H1 (cell line): ENCODE measurements around the gene TARS2. TPM values are rescaled to one million over a fixed set of nuclear protein-coding genes. Genes with fewer than 3 reads are reported as not detected.

ENCODE experiments used
- CTCF ChIA-PET: fragments of 300-600 bp; sonication (Branson Sonifier 250); formaldehyde crosslinking; loops from one replicate; lab custom pipeline; 2021; ENCODE audit not compliant: partially characterized antibody; lab: Charles Lee
- POLR2A ChIA-PET: fragments of 300-600 bp; sonication (Branson Sonifier 250); formaldehyde crosslinking; loops from one replicate; lab custom pipeline; 2021; ENCODE audit warnings: inconsistent platforms; ENCODE audit not compliant: partially characterized antibody; lab: Charles Lee
- DNase-seq, 2 experiments: peaks; one replicate each; pipeline versions ENCODE4 v3.0.0 to v3.0.0-alpha.2; 2010 to 2022; ENCODE audit warnings: low spot score in 2 of 2, low read depth in 1 of 2, mixed read lengths in 1 of 2
- FAIRE-seq: peaks from 2 replicates; lab custom pipeline; 2011; peaks lifted over from hg19 to GRCh38; lab: Jason Lieb, UNC
- H2AFZ ChIP-seq: 2 replicates; pipeline ENCODE4 v1.8.1; 2012; ENCODE audit warnings: low read length, inconsistent platforms
- H2AK5ac ChIP-seq: 2 replicates; pipeline ENCODE4 v1.6.1; 2013; ENCODE audit warnings: low read depth, low read length
- H2BK120ac ChIP-seq: replicated peaks from 2 replicates; pipeline ENCODE3; 2013; ENCODE audit warnings: low read depth, low read length, inconsistent platforms
- H2BK12ac ChIP-seq: 2 replicates; pipeline ENCODE4 v1.6.1; 2013; ENCODE audit warnings: low read depth, low read length
- H2BK15ac ChIP-seq: 2 replicates; pipeline ENCODE4 v1.6.1; 2013; ENCODE audit warnings: low read length
- H2BK20ac ChIP-seq: 2 replicates; pipeline ENCODE4 v1.6.1; 2013; ENCODE audit warnings: low read length
- H2BK5ac ChIP-seq: 2 replicates; pipeline ENCODE4 v1.6.1; 2013; ENCODE audit warnings: low read depth, low read length
- H3K14ac ChIP-seq: 2 replicates; pipeline ENCODE4 v1.6.1; 2013; ENCODE audit warnings: inconsistent platforms; ENCODE audit not compliant: insufficient read length
- H3K18ac ChIP-seq: 2 replicates; pipeline ENCODE4 v1.6.1; 2013; ENCODE audit warnings: low read length; ENCODE audit errors: extremely low read depth
- H3K23ac ChIP-seq: 2 replicates; pipeline ENCODE4 v1.6.1; 2013; ENCODE audit warnings: inconsistent platforms; ENCODE audit not compliant: insufficient read length
- H3K23me2 ChIP-seq: 2 replicates; pipeline ENCODE4 v1.6.1; 2013; ENCODE audit warnings: low read depth, low read length
- H3K27ac ChIP-seq: 2 replicates; pipeline ENCODE4 v1.6.1; 2011; ENCODE audit warnings: low read depth, low read length, inconsistent platforms
- H3K27me3 ChIP-seq, 4 experiments: replicated peaks in 1 of 4; 1 replicate in 1 of 4; 2 replicates in 3 of 4; pipeline versions ENCODE4 v1.6.1 to v1.8.1; 2011 to 2013; ENCODE audit warnings: low read length in 3 of 4, mild to moderate bottlenecking in 3 of 4, inconsistent platforms in 2 of 4, mixed read lengths in 2 of 4, moderate library complexity in 1 of 4; ENCODE audit not compliant: control insufficient read depth in 3 of 4, insufficient read depth in 3 of 4; ENCODE audit errors: extremely low read depth in 1 of 4
- H3K36me3 ChIP-seq, 4 experiments: 2 replicates each; pipeline versions ENCODE4 v1.6.1 to v1.8.1; 2011 to 2013; ENCODE audit warnings: mild to moderate bottlenecking in 4 of 4, low read length in 3 of 4, moderate library complexity in 2 of 4, control low read depth in 1 of 4, inconsistent platforms in 1 of 4; ENCODE audit not compliant: insufficient read depth in 4 of 4, control insufficient read depth in 2 of 4
- H3K4ac ChIP-seq: replicated peaks from 2 replicates; pipeline ENCODE3; 2013; ENCODE audit warnings: low read length, low read depth, mixed read lengths, inconsistent platforms; ENCODE audit not compliant: insufficient read length
- H3K4me1 ChIP-seq, 4 experiments: replicated peaks in 1 of 4; 1 replicate in 1 of 4; 2 replicates in 3 of 4; pipeline versions ENCODE4 v1.6.1 to v1.8.1; 2011 to 2013; ENCODE audit warnings: low read length in 3 of 4, inconsistent platforms in 2 of 4, mixed read lengths in 1 of 4; ENCODE audit not compliant: insufficient read depth in 4 of 4, control insufficient read depth in 3 of 4
- H3K4me2 ChIP-seq, 2 experiments: 2 replicates each; pipeline versions ENCODE4 v1.6.1 to v1.8.1; 2011 to 2013; ENCODE audit warnings: low read depth in 2 of 2, low read length in 2 of 2, control low read depth in 1 of 2, inconsistent platforms in 1 of 2, mild to moderate bottlenecking in 1 of 2; ENCODE audit not compliant: insufficient read depth in 1 of 2
- H3K4me3 ChIP-seq, 4 experiments: fragments of 200-600, 300-600 bp in 1 of 4; sonication (generic), shearing (Covaris generic), sonication (Bioruptor Twin) in 1 of 4; 2 replicates each; pipeline versions ENCODE4 v1.5.1 to v1.8.1; 2011 to 2016; ENCODE audit warnings: low read length in 4 of 4, low read depth in 3 of 4, control low read depth in 2 of 4, inconsistent platforms in 2 of 4, mild to moderate bottlenecking in 2 of 4, mixed read lengths in 1 of 4, moderate library complexity in 1 of 4; ENCODE audit not compliant: insufficient read depth in 2 of 4; ENCODE audit errors: extremely low read depth in 1 of 4
- H3K56ac ChIP-seq: replicated peaks from 2 replicates; pipeline ENCODE3; 2013; ENCODE audit warnings: low read depth, mild to moderate bottlenecking, mixed read lengths, low read length, inconsistent platforms; ENCODE audit not compliant: insufficient read length
- H3K79me1 ChIP-seq: 2 replicates; pipeline ENCODE4 v1.6.1; 2013; ENCODE audit warnings: low read depth, low read length, control low read depth
- H3K79me2 ChIP-seq, 2 experiments: 2 replicates each; pipeline versions ENCODE4 v1.6.1 to v1.8.1; 2012 to 2013; ENCODE audit warnings: low read length in 2 of 2, mild to moderate bottlenecking in 2 of 2, inconsistent platforms in 1 of 2; ENCODE audit not compliant: insufficient read depth in 2 of 2, control insufficient read depth in 1 of 2
- H3K9ac ChIP-seq, 4 experiments: replicated peaks in 1 of 4; 1 replicate in 1 of 4; 2 replicates in 3 of 4; pipeline versions ENCODE4 v1.6.1 to v1.8.1; 2011 to 2013; ENCODE audit warnings: low read depth in 3 of 4, low read length in 3 of 4, control low read depth in 2 of 4, mild to moderate bottlenecking in 2 of 4, moderate library complexity in 2 of 4, inconsistent platforms in 1 of 4; ENCODE audit errors: extremely low read depth in 1 of 4
- H3K9me3 ChIP-seq, 2 experiments: 2 replicates each; pipeline versions ENCODE4 v1.6.1 to v1.8.1; 2012 to 2013; ENCODE audit warnings: mild to moderate bottlenecking in 2 of 2, moderate library complexity in 2 of 2, control low read depth in 1 of 2, inconsistent platforms in 1 of 2, low read depth in 1 of 2, low read length in 1 of 2, mixed read lengths in 1 of 2; ENCODE audit not compliant: insufficient read depth in 2 of 2
- H4K20me1 ChIP-seq, 2 experiments: replicated peaks in 1 of 2; 2 replicates each; pipeline versions ENCODE3 to v1.8.1; 2011 to 2013; ENCODE audit warnings: inconsistent platforms in 2 of 2, low read length in 2 of 2, mild to moderate bottlenecking in 1 of 2; ENCODE audit not compliant: insufficient read depth in 2 of 2, control insufficient read depth in 1 of 2
- H4K5ac ChIP-seq: 2 replicates; pipeline ENCODE4 v1.6.1; 2013; ENCODE audit warnings: low read length, low read depth, mixed read lengths, inconsistent platforms; ENCODE audit not compliant: insufficient read length
- H4K8ac ChIP-seq: 2 replicates; pipeline ENCODE4 v1.8.0; 2013; ENCODE audit warnings: mild to moderate bottlenecking, moderate library complexity, low read length, inconsistent platforms; ENCODE audit not compliant: insufficient read depth; ENCODE audit errors: extremely low read depth
- H4K91ac ChIP-seq: replicated peaks from 2 replicates; pipeline ENCODE3; 2013; ENCODE audit warnings: low read length, mixed read lengths, inconsistent platforms; ENCODE audit not compliant: insufficient read length
- ATF2 ChIP-seq: IDR thresholded peaks from 2 replicates; pipeline ENCODE4 v1.6.1; 2012; ENCODE audit warnings: low read length, inconsistent platforms
- CEBPB ChIP-seq: IDR thresholded peaks from 2 replicates; pipeline ENCODE4 v1.6.1; 2012; ENCODE audit warnings: low read depth, low read length
- CHD2 ChIP-seq: IDR thresholded peaks from 2 replicates; pipeline ENCODE4 v1.6.1; 2012; ENCODE audit warnings: low read length, improper control_type of control experiment
- JUN ChIP-seq: IDR thresholded peaks from 2 replicates; pipeline ENCODE4 v1.6.1; 2011; ENCODE audit warnings: low read depth, mild to moderate bottlenecking, improper control_type of control experiment, low read length
- JUND ChIP-seq: IDR thresholded peaks from 2 replicates; pipeline ENCODE4 v1.6.1; 2011; ENCODE audit warnings: mild to moderate bottlenecking, improper control_type of control experiment, low read length
- RFX5 ChIP-seq: IDR thresholded peaks from 2 replicates; pipeline ENCODE4 v1.6.1; 2011; ENCODE audit warnings: low read depth, low read length, improper control_type of control experiment, borderline replicate concordance
- SAP30 ChIP-seq: fragments of 300-600 bp; sonication (generic); IDR thresholded peaks from 2 replicates; pipeline ENCODE4 v1.7.1; 2012; ENCODE audit warnings: low read length, moderate library complexity, mild to moderate bottlenecking, inconsistent platforms; ENCODE audit not compliant: insufficient read depth, insufficient replicate concordance
- SIX5 ChIP-seq: IDR thresholded peaks from 2 replicates; pipeline ENCODE4 v1.6.1; 2011; ENCODE audit warnings: mild to moderate bottlenecking, low read depth, low read length
- SP2 ChIP-seq: IDR thresholded peaks from 2 replicates; pipeline ENCODE4 v1.6.1; 2012; ENCODE audit warnings: mild to moderate bottlenecking, low read length, inconsistent platforms
- TAF1 ChIP-seq: IDR thresholded peaks from 2 replicates; pipeline ENCODE4 v1.6.1; 2011; ENCODE audit warnings: mild to moderate bottlenecking, low read depth, low read length
- TBP ChIP-seq: IDR thresholded peaks from 2 replicates; pipeline ENCODE4 v1.6.1; 2011; ENCODE audit warnings: low read depth, low read length, improper control_type of control experiment
- TCF12 ChIP-seq: IDR thresholded peaks from 2 replicates; pipeline ENCODE4 v1.6.1; 2011; ENCODE audit warnings: low read depth, mild to moderate bottlenecking, low read length
- YY1 ChIP-seq: IDR thresholded peaks from 2 replicates; pipeline ENCODE4 v1.6.1; 2011; ENCODE audit warnings: low read depth, mild to moderate bottlenecking, low read length
- ZNF274 ChIP-seq: IDR thresholded peaks from 2 replicates; pipeline ENCODE4 v1.7.0; 2012; ENCODE audit warnings: low read length, borderline replicate concordance; ENCODE audit errors: extremely low read depth
- WGBS, 2 experiments: shearing (Covaris generic) in 1 of 2; methylation state at CpG; one replicate each; pipeline versions ENCODE4 v1.1.6 to v1.1.7; 2013 to 2015; ENCODE audit warnings: low lambda C conversion rate in 2 of 2, mixed read lengths in 2 of 2, inconsistent platforms in 1 of 2, low coverage in 1 of 2, missing lambda C conversion rate in 1 of 2; ENCODE audit not compliant: insufficient replicate concordance in 2 of 2, insufficient coverage in 1 of 2, insufficient read length in 1 of 2; ENCODE audit errors: extremely low coverage in 1 of 2, missing lambda C conversion rate in 1 of 2; 5-methylcytosine and 5-hydroxymethylcytosine counted together
- polyA plus RNA-seq, 7 experiments: library from polyadenylated mRNA; depleted of rRNA in 3 of 7; stranded (reverse) in 5 of 7; unstranded in 2 of 7; fragments of >200 nt in 5 of 7; fragments of 200-250 nt in 2 of 7; gene quantifications; 1 replicate in 5 of 7; 2 replicates in 1 of 7; 4 replicates in 1 of 7; pipeline versions ENCODE4 v1.2.1 to v1.2.3, GENCODE V29; 2011 to 2013; ENCODE audit warnings: missing spikeins in 2 of 7, mixed read lengths in 2 of 7
- total RNA-seq: library from RNA; stranded (reverse); fragmentation: NEBNext Ultra II Directional; extraction: Animal tissue kit (Norgen Biotek cat#: 25700); gene quantifications from 2 replicates; pipeline ENCODE4 v1.2.1, GENCODE V29; 2021

The TARS2 gene
- total and polyA plus RNA-seq, 2 of the 8 experiments (the other 6 are each of a cell fraction or from before 2014, with no cell fraction given), result 38.9 to 39.1 TPM

GRCh38 chr1:150513351-150513791, 26.2 kb downstream of the TARS2 start:
- Histone ChIP-seq H3K9me3 (no peaks in the 10 kb centered on the region), H4K20me1 (no peaks in the 10 kb centered on the region), H3K4me2 (no peak overlapping the region), H4K5ac (no peak overlapping the region), H3K36me3 (no peaks in the 10 kb centered on the region), H3K79me2 (no peaks in the 10 kb centered on the region), H3K23me2 (peaks cover 5% of the 10 kb centered on the region), H2BK15ac (no peak overlapping the region), H3K4ac (no peak overlapping the region), H3K27me3 (no peaks in the 10 kb centered on the region; a peak in 1 of 7 replicates), H3K18ac (no peak overlapping the region), H3K14ac (no peak overlapping the region), H2AK5ac (no peak overlapping the region), H2BK120ac (no peak overlapping the region), H3K27ac (no peak overlapping the region), H4K91ac (no peak overlapping the region), H3K4me3 (no peak overlapping the region), H3K79me1 (no peaks in the 10 kb centered on the region), H3K9ac (no peak overlapping the region), H4K8ac (no peak overlapping the region), H3K23ac (no peak overlapping the region), H3K56ac (no peak overlapping the region), H2BK5ac (no peak overlapping the region), H3K4me1 (peaks cover 0 to 4% (median 3%) of the 10 kb centered on the region in 4 experiments; a peak in 5 of 7 replicates), H2AFZ (no peak overlapping the region), H2BK12ac (no peak overlapping the region), H2BK20ac (no peak overlapping the region)
- CTCF ChIA-PET, result interaction anchor here (22.4 kb wide), 1 partner anchor 19 kb away, joined by 253 read pairs; no protein-coding TSS in a partner anchor
- WGBS, 2 experiments, result 92% methylated on average over 7 of the region's 7 CpGs; no CpG with 5 or more reads in 1 of the 2 experiments
- DNase-seq, result no peak
- FAIRE-seq, result no peak
- POLR2A ChIA-PET, result interaction anchor here (0.6 to 1.7 kb wide), 3 partner anchors 15 to 144 kb away, joined by 4 read pairs; no protein-coding TSS in a partner anchor
- TF ChIP-seq SP2 (no peak), RFX5 (no peak), JUND (no peak), TBP (no peak), JUN (no peak), CEBPB (no peak), CHD2 (no peak), TAF1 (no peak), SAP30 (no peak), ATF2 (no peak), ZNF274 (no peak), YY1 (no peak), TCF12 (no peak), SIX5 (no peak)
